GM12892 (cell line): ENCODE results near the gene DISP3.

Experiments
- POLR2A ChIP-seq: IDR thresholded peaks from 2 replicates; pipeline ENCODE4 v1.6.1; 2011; ENCODE audit warnings: low read depth, low read length, control low read depth
- POLR2AphosphoS5 ChIP-seq: IDR thresholded peaks from 2 replicates; pipeline ENCODE4 v1.6.1; 2011; ENCODE audit warnings: low read depth, low read length, control low read depth
- TAF1 ChIP-seq: IDR thresholded peaks from 2 replicates; pipeline ENCODE4 v1.6.1; 2011; ENCODE audit warnings: low read depth, mild to moderate bottlenecking, control low read depth, low read length, borderline replicate concordance

DNA sequence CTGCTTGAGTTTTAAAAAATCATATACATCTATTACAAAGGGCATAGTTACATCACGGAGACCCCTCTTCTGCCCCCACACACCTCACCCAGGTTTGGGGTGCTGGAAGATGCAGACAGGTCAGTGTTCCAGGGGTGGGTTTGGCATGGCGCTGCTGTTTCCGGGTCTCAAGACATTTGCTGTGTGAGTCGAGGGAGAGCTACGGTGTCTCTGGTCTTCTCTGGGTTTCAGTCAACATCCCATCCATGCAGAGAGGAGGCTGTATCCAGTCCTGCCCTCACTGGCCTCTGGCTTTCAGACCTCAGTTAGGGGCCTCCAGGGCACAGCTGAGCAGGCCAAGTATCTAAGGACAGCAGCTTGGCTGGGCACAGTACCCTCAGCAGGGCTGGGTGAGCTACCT is 28.6 kb upstream of the DISP3 start:
- no peak for TF ChIP-seq POLR2A
- no peak for TF ChIP-seq POLR2AphosphoS5
- TF ChIP-seq TAF1: no peak
